Prostate gland (tissue), 2 donors: ENCODE results near the gene DCAF4L1.

Experiments used
- POLR2A ChIP-seq: fragments of 450-650 bp; IDR thresholded peaks from one replicate; pipeline ENCODE4 v1.6.1; 2016; ENCODE audit warnings: antibody characterized with exemption, mild to moderate bottlenecking
- POLR2AphosphoS5 ChIP-seq: sonication (generic); formaldehyde crosslinking; IDR thresholded peaks from one replicate; pipeline ENCODE4 v1.6.1; 2017; ENCODE audit warnings: antibody characterized with exemption
- TF ChIP-seq, protein P1 (sequence below), 4 experiments: fragments of 200-600 bp in 2 of 4; fragments of 450-650 bp in 2 of 4; sonication (generic) in 2 of 4; IDR thresholded peaks; 1 replicate in 3 of 4; 2 replicates in 1 of 4; pipeline ENCODE4 v1.5.1; 2016 to 2019; ENCODE audit warnings: antibody characterized with exemption in 4 of 4, mild to moderate bottlenecking in 2 of 4, moderate library complexity in 2 of 4

DNA sequence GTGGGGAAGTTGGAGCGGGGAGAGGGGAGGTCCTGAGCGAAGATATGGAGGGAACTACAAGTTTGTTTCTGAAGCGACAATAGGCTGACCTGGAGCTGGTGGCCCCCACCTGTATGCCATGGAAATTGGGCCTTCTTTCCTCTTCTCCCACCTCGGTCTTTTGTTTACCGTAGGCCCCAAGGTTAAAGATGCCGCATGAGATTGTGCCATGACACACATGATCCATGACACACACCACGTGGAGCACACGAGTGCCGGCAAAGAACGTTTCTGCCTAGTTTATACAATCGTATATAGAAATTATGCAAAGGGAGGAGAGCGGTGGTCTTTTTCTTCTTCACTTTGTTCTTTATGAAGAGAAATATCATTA, 45.9 kb upstream of the DCAF4L1 start:
- TF ChIP-seq POLR2A (no peak), POLR2AphosphoS5 (no peak)
- TF ChIP-seq, protein P1, sequence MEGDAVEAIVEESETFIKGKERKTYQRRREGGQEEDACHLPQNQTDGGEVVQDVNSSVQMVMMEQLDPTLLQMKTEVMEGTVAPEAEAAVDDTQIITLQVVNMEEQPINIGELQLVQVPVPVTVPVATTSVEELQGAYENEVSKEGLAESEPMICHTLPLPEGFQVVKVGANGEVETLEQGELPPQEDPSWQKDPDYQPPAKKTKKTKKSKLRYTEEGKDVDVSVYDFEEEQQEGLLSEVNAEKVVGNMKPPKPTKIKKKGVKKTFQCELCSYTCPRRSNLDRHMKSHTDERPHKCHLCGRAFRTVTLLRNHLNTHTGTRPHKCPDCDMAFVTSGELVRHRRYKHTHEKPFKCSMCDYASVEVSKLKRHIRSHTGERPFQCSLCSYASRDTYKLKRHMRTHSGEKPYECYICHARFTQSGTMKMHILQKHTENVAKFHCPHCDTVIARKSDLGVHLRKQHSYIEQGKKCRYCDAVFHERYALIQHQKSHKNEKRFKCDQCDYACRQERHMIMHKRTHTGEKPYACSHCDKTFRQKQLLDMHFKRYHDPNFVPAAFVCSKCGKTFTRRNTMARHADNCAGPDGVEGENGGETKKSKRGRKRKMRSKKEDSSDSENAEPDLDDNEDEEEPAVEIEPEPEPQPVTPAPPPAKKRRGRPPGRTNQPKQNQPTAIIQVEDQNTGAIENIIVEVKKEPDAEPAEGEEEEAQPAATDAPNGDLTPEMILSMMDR (IDR thresholded peaks at IDR 0.05), result no peak
